IMR-90 (cell line): ENCODE measurements around the gene AMBRA1. TPM values are rescaled to one million over a fixed set of nuclear protein-coding genes. Genes with fewer than 3 reads are reported as not detected.

Experiments used
- ATAC-seq: fragments of 200-7000 bp; cut with Tn5 transposase; 2 replicates; pipeline ENCODE4 v1.9.1; 2020; ENCODE audit warnings: low read depth, mild to moderate bottlenecking, moderate library complexity
- BruUV-seq: library from RNA; stranded (reverse); fragments of 400-500 nt; replicated peaks from 2 replicates; lab custom pipeline; 2021; lab: Mats Ljungman, UMichigan
- CTCF ChIA-PET: fragments of 300-600 bp; formaldehyde crosslinking; extraction: SDS; loops from one replicate; lab custom pipeline; 2021; ENCODE audit warnings: antibody characterized with exemption; lab: Yijun Ruan, JAX
- POLR2A ChIA-PET: fragments of 300-600 bp; sonication (Branson Sonifier 250); formaldehyde crosslinking; loops from one replicate; lab custom pipeline; 2022; ENCODE audit warnings: antibody characterized with exemption; ENCODE audit not compliant: unreplicated experiment; lab: Charles Lee
- DNase-seq: peaks from one replicate; pipeline ENCODE4 v3.0.0; 2013
- H2AFZ ChIP-seq: replicated peaks from 2 replicates; pipeline ENCODE3; 2013; ENCODE audit warnings: low read length, mild to moderate bottlenecking; ENCODE audit not compliant: poor library complexity
- H2AK5ac ChIP-seq: 2 replicates; pipeline ENCODE4 v1.6.1; 2013; ENCODE audit warnings: low read depth, low read length, inconsistent platforms
- H2AK9ac ChIP-seq: replicated peaks from 2 replicates; pipeline ENCODE3; 2013; ENCODE audit warnings: mild to moderate bottlenecking, low read depth, low read length, moderate library complexity; ENCODE audit not compliant: poor library complexity
- H2BK120ac ChIP-seq: 2 replicates; pipeline ENCODE4 v1.6.1; 2013; ENCODE audit warnings: low read depth, low read length, inconsistent platforms
- H2BK15ac ChIP-seq: 3 replicates; pipeline ENCODE4 v1.6.1; 2013; ENCODE audit warnings: low read depth, low read length, inconsistent platforms
- H2BK20ac ChIP-seq: 2 replicates; pipeline ENCODE4 v1.6.1; 2013; ENCODE audit warnings: low read depth, mild to moderate bottlenecking, inconsistent platforms, low read length, moderate library complexity
- H2BK5ac ChIP-seq: 2 replicates; pipeline ENCODE4 v1.6.1; 2013; ENCODE audit warnings: mild to moderate bottlenecking, low read depth, low read length, inconsistent platforms; ENCODE audit not compliant: poor library complexity, severe bottlenecking
- H3K14ac ChIP-seq: replicated peaks from 2 replicates; pipeline ENCODE4 v1.6.1; 2013; ENCODE audit warnings: low read depth, low read length, inconsistent platforms
- H3K18ac ChIP-seq: 2 replicates; pipeline ENCODE4 v1.6.1; 2013; ENCODE audit warnings: low read depth, low read length, control low read depth
- H3K23ac ChIP-seq: 2 replicates; pipeline ENCODE4 v1.6.1; 2013; ENCODE audit warnings: low read depth, low read length, inconsistent platforms
- H3K27ac ChIP-seq: 2 replicates; pipeline ENCODE4 v1.5.1; 2013; ENCODE audit warnings: mild to moderate bottlenecking, control low read depth, low read length; ENCODE audit not compliant: insufficient read depth
- H3K27me3 ChIP-seq: 2 replicates; pipeline ENCODE4 v1.6.1; 2013; ENCODE audit warnings: low read length; ENCODE audit not compliant: control insufficient read depth, insufficient read depth
- H3K36me3 ChIP-seq: 2 replicates; pipeline ENCODE4 v1.6.1; 2013; ENCODE audit warnings: low read length, mixed read lengths; ENCODE audit not compliant: control insufficient read depth, insufficient read depth
- H3K4ac ChIP-seq: 2 replicates; pipeline ENCODE4 v1.6.1; 2013; ENCODE audit warnings: low read depth, low read length, inconsistent platforms
- H3K4me1 ChIP-seq: 2 replicates; pipeline ENCODE4 v1.6.1; 2013; ENCODE audit warnings: low read length, mixed read lengths; ENCODE audit not compliant: control insufficient read depth, insufficient read depth
- H3K4me2 ChIP-seq: 2 replicates; pipeline ENCODE4 v1.6.1; 2013; ENCODE audit warnings: low read depth, mild to moderate bottlenecking, control low read depth, low read length, moderate library complexity
- H3K4me3 ChIP-seq: 2 replicates; pipeline ENCODE4 v1.5.1; 2013; ENCODE audit warnings: low read depth, mild to moderate bottlenecking, control low read depth, low read length, moderate library complexity; ENCODE audit not compliant: insufficient read depth
- H3K56ac ChIP-seq: 2 replicates; pipeline ENCODE4 v1.6.1; 2013; ENCODE audit warnings: low read length, inconsistent platforms; ENCODE audit not compliant: insufficient read depth; ENCODE audit errors: extremely low read depth
- H3K79me1 ChIP-seq, 2 experiments: 2 replicates each; pipeline ENCODE4 v1.6.1; 2013; ENCODE audit warnings: low read length in 2 of 2, inconsistent platforms in 1 of 2, low read depth in 1 of 2
- H3K9ac ChIP-seq: 2 replicates; pipeline ENCODE4 v1.6.1; 2013; ENCODE audit warnings: low read depth, low read length, control low read depth
- H3K9me1 ChIP-seq: 2 replicates; pipeline ENCODE4 v1.6.1; 2013; ENCODE audit warnings: low read length, inconsistent platforms; ENCODE audit not compliant: insufficient read depth
- H3K9me3 ChIP-seq: 2 replicates; pipeline ENCODE4 v1.6.1; 2013; ENCODE audit warnings: low read length; ENCODE audit not compliant: control insufficient read depth, insufficient read depth
- H4K20me1 ChIP-seq: 2 replicates; pipeline ENCODE4 v1.6.1; 2013; ENCODE audit warnings: low read length, inconsistent platforms; ENCODE audit not compliant: insufficient read depth
- H4K5ac ChIP-seq: 2 replicates; pipeline ENCODE4 v1.6.1; 2013; ENCODE audit warnings: mild to moderate bottlenecking, low read depth, low read length, control low read depth
- H4K8ac ChIP-seq, 2 experiments: 2 replicates each; pipeline ENCODE4 v1.6.1; 2013; ENCODE audit warnings: low read depth in 2 of 2, low read length in 2 of 2, control low read depth in 1 of 2, inconsistent platforms in 1 of 2
- H4K91ac ChIP-seq: 2 replicates; pipeline ENCODE4 v1.6.1; 2013; ENCODE audit warnings: low read depth, low read length, inconsistent platforms; ENCODE audit not compliant: insufficient read depth
- BHLHE40 ChIP-seq: fragments of 150-350 bp; IDR thresholded peaks from 2 replicates; pipeline ENCODE4 v1.6.1; 2016; ENCODE audit warnings: mild to moderate bottlenecking, low read depth, low read length
- CEBPB ChIP-seq: IDR thresholded peaks from 2 replicates; pipeline ENCODE4 v1.6.1; 2012; ENCODE audit warnings: low read depth, low read length, improper control_type of control experiment
- CHD1 ChIP-seq: IDR thresholded peaks from 2 replicates; pipeline ENCODE4 v1.6.1; 2012; ENCODE audit warnings: low read depth, low read length, improper control_type of control experiment
- CTCF ChIP-seq: conservative IDR thresholded peaks from 2 replicates; pipeline ENCODE4 v1.5.1; 2012; ENCODE audit warnings: mild to moderate bottlenecking, low read depth, low read length, improper control_type of control experiment
- ELK1 ChIP-seq: fragments of 150-350 bp; IDR thresholded peaks from 2 replicates; pipeline ENCODE4 v1.6.1; 2016; ENCODE audit warnings: low read depth, mild to moderate bottlenecking, low read length, moderate library complexity, borderline replicate concordance
- FOS ChIP-seq: fragments of 150-350 bp; IDR thresholded peaks from 2 replicates; pipeline ENCODE4 v1.6.1; 2016; ENCODE audit warnings: low read depth, low read length
- MAZ ChIP-seq: IDR thresholded peaks from 2 replicates; pipeline ENCODE4 v1.6.1; 2012; ENCODE audit warnings: low read depth, mild to moderate bottlenecking, low read length, improper control_type of control experiment, moderate library complexity, borderline replicate concordance
- MXI1 ChIP-seq: IDR thresholded peaks from 2 replicates; pipeline ENCODE4 v1.6.1; 2012; ENCODE audit warnings: low read depth, mild to moderate bottlenecking, low read length, moderate library complexity, borderline replicate concordance
- NFE2L2 ChIP-seq: fragments of 150-350 bp; IDR thresholded peaks from 2 replicates; pipeline ENCODE4 v1.6.1; 2016; ENCODE audit warnings: low read depth, mild to moderate bottlenecking, low read length
- RCOR1 ChIP-seq: IDR thresholded peaks from 2 replicates; pipeline ENCODE4 v1.6.1; 2012; ENCODE audit warnings: mild to moderate bottlenecking, low read length, improper control_type of control experiment; ENCODE audit not compliant: insufficient replicate concordance
- RFX5 ChIP-seq: IDR thresholded peaks from 2 replicates; pipeline ENCODE4 v1.8.0; 2012; ENCODE audit warnings: low read depth, mild to moderate bottlenecking, low read length, moderate library complexity
- SMC3 ChIP-seq: fragments of 150-350 bp; IDR thresholded peaks from 2 replicates; pipeline ENCODE4 v1.6.1; 2016; ENCODE audit warnings: low read depth, mild to moderate bottlenecking, antibody characterized with exemption, low read length, moderate library complexity
- USF2 ChIP-seq: fragments of 150-350 bp; IDR thresholded peaks from 2 replicates; pipeline ENCODE4 v1.6.1; 2017; ENCODE audit warnings: mild to moderate bottlenecking, antibody characterized with exemption, low read length, low read depth
- WGBS, 2 experiments: methylation state at CpG; one replicate each; pipeline versions ENCODE4 v1.1.5 to v1.1.7; 2013; ENCODE audit warnings: missing lambda C conversion rate in 2 of 2; ENCODE audit not compliant: insufficient read length in 1 of 2; ENCODE audit errors: extremely low coverage in 2 of 2; 5-methylcytosine and 5-hydroxymethylcytosine counted together
- dilution Hi-C: fragments of 300-500 bp; cut with HindIII; formaldehyde crosslinking; loops from one replicate; pipeline ENCODE4 v1.14.3; 2018; ENCODE audit warnings: low sequenced_read_pairs; ENCODE audit not compliant: unreplicated experiment
- in situ Hi-C: fragments of 300-500 bp; cut with MboI; formaldehyde crosslinking; loops from 3 replicates; pipeline ENCODE4 v1.14.3; 2019; ENCODE audit warnings: low sequenced_read_pairs, inconsistent platforms, mixed read lengths
- intact Hi-C: fragments of 100-400 bp; cut with micrococcal nuclease; formaldehyde crosslinking; loops from 2 replicates; pipeline ENCODE4 v1.10.0; 2022
- polyA plus RNA-seq, 3 experiments: library from polyadenylated mRNA; depleted of rRNA; stranded (reverse); fragments of >200 nt; gene quantifications; 2 replicates each; pipeline ENCODE4 v1.2.3, GENCODE V29; 2012; ENCODE audit warnings: low replicate concordance in 1 of 3
- total RNA-seq: library from RNA; depleted of rRNA; stranded (reverse); fragments of >200 nt; gene quantifications from 2 replicates; pipeline ENCODE4 v1.2.3, GENCODE V29; 2012

Gene AMBRA1
- total and polyA plus RNA-seq, 2 of the 4 experiments (the other 2 are of a cell fraction) = 9.4 to 18.3 TPM

GRCh38 chr11:46408407-46408986 is 185.3 kb downstream of the AMBRA1 start:
- ChIA-PET POLR2A (interaction anchor here (0.7 kb wide), 1 partner anchor 417 kb away, joined by 5 read pairs; no protein-coding TSS in a partner anchor), CTCF (interaction anchor here (2.0 kb wide), 1 partner anchor 16 kb away, joined by 7 read pairs; no protein-coding TSS in a partner anchor)
- Histone ChIP-seq H2BK5ac (no peak overlapping the region), H3K4me1 (peaks cover 8% of the 10 kb centered on the region; the same call in 1 of the 2 replicates), H3K4me2 (no peak overlapping the region), H3K79me1 (peaks cover 0 to 12% of the 10 kb centered on the region in 2 experiments; a peak in 3 of 4 replicates), H3K36me3 (peaks cover 24% of the 10 kb centered on the region), H3K23ac (no peak overlapping the region), H4K5ac (no peak overlapping the region), H3K9me3 (no peaks in the 10 kb centered on the region), H4K91ac (no peak overlapping the region), H3K9me1 (peaks cover 11% of the 10 kb centered on the region), H2BK120ac (no peak overlapping the region), H3K4me3 (no peak overlapping the region), H3K14ac (no peak overlapping the region), H3K27ac (no peak overlapping the region), H3K18ac (no peak overlapping the region), H3K9ac (no peak overlapping the region), H4K8ac (no peak overlapping the region), H3K56ac (no peak overlapping the region), H4K20me1 (no peaks in the 10 kb centered on the region; the same call in 1 of the 2 replicates), H3K27me3 (no peaks in the 10 kb centered on the region), H2BK20ac (no peak overlapping the region), H2AK5ac (no peak overlapping the region), H2AK9ac (no peak overlapping the region), H2BK15ac (no peak overlapping the region), H2AFZ (no peak overlapping the region), H3K4ac (no peak overlapping the region)
- ATAC-seq (no peak), DNase-seq (no peak)
- in situ Hi-C loops = no loop called here
- WGBS, 2 experiments = no CpG with 5 or more reads among the region's 6 CpGs
- no peak for TF ChIP-seq FOS
- no peak for TF ChIP-seq ELK1
- no peak for TF ChIP-seq MXI1
- TF ChIP-seq USF2 = no peak
- no peak for TF ChIP-seq CEBPB
- TF ChIP-seq NFE2L2 = no peak
- no peak for TF ChIP-seq CHD1
- no peak for TF ChIP-seq RFX5
- TF ChIP-seq RCOR1 = no peak
- TF ChIP-seq MAZ = no peak
- TF ChIP-seq SMC3 = no peak
- TF ChIP-seq BHLHE40 = no peak
- TF ChIP-seq CTCF = no peak
- BruUV-seq = no TSS peak
- intact Hi-C loops = no loop called here
- dilution Hi-C loops = no loop called here
